Stimulated activated naive CD4-positive, alpha-beta T cell (primary cell): ENCODE results near the gene ZFP36L1.

Experiments used
- DNase-seq, 6 experiments: peaks; one replicate each; lab custom pipeline; 2025; lab: John Stamatoyannopoulos, UW

Gene ZFP36L1

GRCh38 chr14:68739701-68740100 lies 53.2 kb downstream of the ZFP36L1 start:
- no peak for DNase-seq

GRCh38 chr14:68738559-68738958 lies 54.3 kb downstream of the ZFP36L1 start:
- DNase-seq, result no peak
